GM12801 (cell line): ENCODE results near the gene EZH2.

ENCODE experiments used
- CTCF ChIP-seq: IDR thresholded peaks from one replicate; pipeline ENCODE4 v1.5.1; 2011; ENCODE audit warnings: control low read depth; ENCODE audit not compliant: insufficient read length; ENCODE audit errors: extremely low read depth

The EZH2 gene

GRCh38 chr7:148804343-148805235, 79.5 kb downstream of the EZH2 start:
- no peak for TF ChIP-seq CTCF

GRCh38 chr7:148803094-148803493, 81.0 kb downstream of the EZH2 start:
- no peak for TF ChIP-seq CTCF

GRCh38 chr7:148802101-148802493, 82.0 kb downstream of the EZH2 start:
- TF ChIP-seq CTCF: no peak

GRCh38 chr7:148800677-148801076, 83.4 kb downstream of the EZH2 start:
- TF ChIP-seq CTCF: no peak

- no peak for TF ChIP-seq CTCF
Observed at GRCh38 chr7:148799893-148800555, 84.1 kb downstream of the EZH2 start.

GRCh38 chr7:148796841-148797240, 87.2 kb downstream of the EZH2 start:
- no peak for TF ChIP-seq CTCF

- TF ChIP-seq CTCF: no peak
Observed at GRCh38 chr7:148794476-148794875, 89.6 kb downstream of the EZH2 start.
